ENCODE measurements around the gene FBXO10.
"Not testable (repeated sequence)": the region's sequence is repeated elsewhere in the genome, so short reads cannot be mapped to it uniquely, and the experiment has no call there.

FBXO10 gene

DNA sequence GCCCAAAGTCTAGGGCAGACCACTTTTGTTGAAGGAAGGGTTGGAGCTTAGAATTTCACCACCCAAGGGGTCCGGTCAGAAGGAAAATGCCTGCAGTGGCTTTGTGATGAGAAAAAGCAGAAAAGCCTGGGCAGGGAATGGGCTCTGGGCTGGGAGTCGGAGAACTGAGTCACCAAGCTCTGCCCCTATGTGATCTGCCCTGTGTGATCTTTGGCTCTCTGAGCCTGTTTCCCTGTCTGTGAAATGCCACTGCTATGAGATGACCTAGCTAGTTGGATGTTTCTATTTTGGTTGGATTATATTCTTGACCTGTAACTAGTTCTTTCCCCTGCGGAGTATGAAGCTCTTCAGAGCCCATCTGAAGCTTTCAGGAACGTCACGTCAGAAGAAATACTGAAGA is 80.6 kb downstream of the FBXO10 start:
- no peak overlapping the region for H3K4me3 ChIP-seq (ENCODE audit: low read depth, low read length)
- no peak for DNase-seq (ENCODE audit: low read depth, low spot score)
- in situ Hi-C loops (cut with HindIII; ENCODE audit: low sequenced_read_pairs), result no loop called here
- TF ChIP-seq, protein P1, sequence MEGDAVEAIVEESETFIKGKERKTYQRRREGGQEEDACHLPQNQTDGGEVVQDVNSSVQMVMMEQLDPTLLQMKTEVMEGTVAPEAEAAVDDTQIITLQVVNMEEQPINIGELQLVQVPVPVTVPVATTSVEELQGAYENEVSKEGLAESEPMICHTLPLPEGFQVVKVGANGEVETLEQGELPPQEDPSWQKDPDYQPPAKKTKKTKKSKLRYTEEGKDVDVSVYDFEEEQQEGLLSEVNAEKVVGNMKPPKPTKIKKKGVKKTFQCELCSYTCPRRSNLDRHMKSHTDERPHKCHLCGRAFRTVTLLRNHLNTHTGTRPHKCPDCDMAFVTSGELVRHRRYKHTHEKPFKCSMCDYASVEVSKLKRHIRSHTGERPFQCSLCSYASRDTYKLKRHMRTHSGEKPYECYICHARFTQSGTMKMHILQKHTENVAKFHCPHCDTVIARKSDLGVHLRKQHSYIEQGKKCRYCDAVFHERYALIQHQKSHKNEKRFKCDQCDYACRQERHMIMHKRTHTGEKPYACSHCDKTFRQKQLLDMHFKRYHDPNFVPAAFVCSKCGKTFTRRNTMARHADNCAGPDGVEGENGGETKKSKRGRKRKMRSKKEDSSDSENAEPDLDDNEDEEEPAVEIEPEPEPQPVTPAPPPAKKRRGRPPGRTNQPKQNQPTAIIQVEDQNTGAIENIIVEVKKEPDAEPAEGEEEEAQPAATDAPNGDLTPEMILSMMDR (IDR thresholded peaks at IDR 0.05; ENCODE audit: low read depth, low read length), result no peak

DNA sequence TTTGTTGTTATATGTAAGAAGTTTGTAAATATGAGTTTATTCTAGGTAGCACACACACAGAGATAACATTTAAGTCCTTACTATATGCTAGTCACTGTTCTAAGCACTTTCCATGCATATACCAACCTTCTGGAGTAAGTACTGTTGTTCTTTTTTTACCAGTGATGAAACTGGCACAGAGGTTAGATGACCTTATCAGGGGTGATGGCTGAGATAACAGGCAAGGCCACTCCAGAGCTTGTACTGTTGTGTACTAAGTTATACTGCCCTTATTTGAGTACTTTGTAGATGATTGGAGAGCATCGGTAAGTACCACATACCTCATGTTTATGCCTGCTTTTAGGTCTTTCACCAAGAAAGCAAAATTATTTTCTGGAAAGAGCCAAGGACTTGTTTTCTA is 84.2 kb downstream of the FBXO10 start:
- TF ChIP-seq, protein P1 (IDR thresholded peaks at IDR 0.05; ENCODE audit: low read depth, low read length), result no peak
- H3K4me3 ChIP-seq (ENCODE audit: low read depth, low read length), result no peak overlapping the region
- in situ Hi-C loops (cut with HindIII; ENCODE audit: low sequenced_read_pairs), result no loop called here
- DNase-seq (ENCODE audit: low read depth, low spot score), result no peak

DNA sequence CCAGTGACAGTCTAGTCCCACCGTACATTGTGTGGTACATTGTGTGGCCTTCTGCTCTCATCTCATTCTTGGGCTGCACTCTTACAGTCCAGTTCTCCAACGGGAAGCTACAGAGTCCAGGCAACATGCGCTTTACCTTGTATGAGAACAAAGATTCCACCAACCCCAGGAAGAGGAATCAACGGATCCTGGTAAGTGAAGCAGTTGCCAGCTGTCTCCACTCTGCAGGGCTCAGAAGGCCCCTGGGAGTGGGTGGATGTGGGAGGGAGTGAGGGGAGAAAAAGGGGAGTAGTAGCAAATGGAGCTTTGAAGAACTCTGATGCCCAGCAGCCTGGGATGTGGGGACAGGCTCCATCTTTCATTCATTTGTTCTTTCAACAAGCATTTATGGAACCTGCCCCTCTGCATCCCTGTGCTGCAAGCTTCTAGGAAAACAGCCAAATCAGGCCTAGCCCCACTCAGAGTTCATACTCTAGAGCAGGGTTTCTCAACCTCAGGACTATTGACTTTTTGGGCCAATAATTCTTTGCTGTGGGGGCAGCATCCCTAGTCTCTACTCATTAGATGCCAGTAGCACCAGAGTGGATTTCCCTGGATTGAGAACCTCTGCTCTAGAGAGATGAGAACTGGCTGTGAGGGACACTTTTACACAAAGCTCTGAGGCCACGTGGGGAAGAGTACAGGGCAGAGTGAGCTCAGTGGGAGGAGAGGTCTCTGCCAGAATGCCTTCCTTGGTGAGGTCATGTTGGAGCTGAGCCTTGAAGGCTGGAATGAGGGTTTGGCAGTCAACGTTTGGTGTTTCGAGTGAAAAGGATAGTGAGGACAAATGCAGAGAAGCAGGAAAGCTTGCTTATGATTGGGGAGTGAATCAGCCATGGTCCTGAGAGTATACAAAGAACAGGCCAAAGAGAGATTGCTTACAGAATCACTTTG is 89.3 kb downstream of the FBXO10 start:
- DNase-seq (ENCODE audit: low read depth, low spot score), result peak; percentile 93
- peak overlapping the region; percentile 89 for H3K4me3 ChIP-seq (ENCODE audit: low read depth, low read length)
- TF ChIP-seq, protein P1 (IDR thresholded peaks at IDR 0.05; ENCODE audit: low read depth, low read length), result no peak
- in situ Hi-C loops (cut with HindIII; ENCODE audit: low sequenced_read_pairs), result no loop called here

DNA sequence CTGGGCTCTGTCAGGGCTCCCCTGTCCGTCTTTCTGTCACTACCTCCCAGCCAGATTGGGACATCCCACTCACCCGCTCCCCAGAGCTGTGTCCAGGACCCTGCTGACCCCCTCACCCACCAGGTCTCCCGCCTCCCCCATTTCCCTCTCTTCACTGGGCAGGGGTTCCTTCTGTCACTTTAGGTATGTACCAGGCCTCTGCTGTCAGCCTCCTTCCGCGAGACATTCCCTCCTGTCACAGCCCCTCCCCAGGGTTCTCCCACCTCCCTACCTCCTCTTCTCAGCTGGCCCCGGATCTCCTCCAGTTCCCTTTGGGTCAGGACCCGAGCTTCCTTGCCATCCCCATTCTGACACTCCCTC is 89.9 kb downstream of the FBXO10 start:
- H3K4me3 ChIP-seq (ENCODE audit: low read depth, low read length), result peak overlapping the region; percentile 89
- no peak for DNase-seq (ENCODE audit: low read depth, low spot score)
- TF ChIP-seq, protein P1 (IDR thresholded peaks at IDR 0.05; ENCODE audit: low read depth, low read length), result no peak
- in situ Hi-C loops (cut with HindIII; ENCODE audit: low sequenced_read_pairs), result no loop called here

DNA sequence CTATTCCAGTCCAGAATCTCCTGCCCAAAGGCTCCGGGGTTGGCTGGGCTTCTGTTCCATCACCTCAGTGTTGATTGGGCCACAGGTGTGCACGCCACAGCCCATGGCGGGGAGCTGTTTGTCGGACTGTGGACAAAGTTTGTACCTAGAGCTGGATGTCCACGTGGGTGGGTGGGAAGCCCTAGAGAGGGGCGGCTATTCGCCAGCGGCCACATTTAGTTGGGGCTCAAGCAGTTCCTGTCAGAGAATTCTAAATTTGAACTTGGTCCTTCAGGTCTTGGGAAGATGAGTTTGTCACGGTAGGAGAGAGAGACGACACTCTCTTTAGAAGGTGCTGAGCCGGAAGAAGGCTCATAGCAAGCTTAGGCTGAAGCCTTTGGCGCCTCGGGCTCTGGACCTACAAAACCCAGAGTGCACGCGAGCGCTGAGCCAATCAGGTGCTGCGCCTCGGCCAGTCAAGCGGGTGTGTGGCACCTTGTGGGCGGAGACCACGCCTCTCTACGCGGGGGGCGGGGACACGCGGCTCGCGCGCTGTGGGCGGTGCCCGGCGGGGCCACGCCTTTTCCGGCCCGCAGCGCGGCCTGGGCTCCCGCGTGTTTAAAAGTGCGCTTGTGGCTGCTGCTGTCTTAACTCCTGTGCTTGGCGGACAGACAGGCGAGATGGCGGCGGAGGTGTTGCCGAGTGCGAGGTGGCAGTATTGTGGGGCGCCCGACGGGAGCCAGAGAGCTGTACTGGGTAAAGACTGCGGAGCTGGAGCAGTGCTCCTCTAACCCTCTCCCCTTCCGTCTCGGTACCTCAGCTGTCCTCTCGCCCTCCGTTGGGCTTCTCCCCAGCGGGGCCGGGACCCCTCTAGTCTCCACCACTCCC is 90.6 kb downstream of the FBXO10 start, which contains the start of gene POLR1E:
Gene POLR1E (plus strand): TSS at position 560 of the 867 bp plus-strand sequence. CDS start 100 bp downstream, at position 660.
- H3K4me3 ChIP-seq (ENCODE audit: low read depth, low read length), result peak within 1 kb of the TSS; percentile 89
- peak; percentile 90 for DNase-seq (ENCODE audit: low read depth, low spot score)
- TF ChIP-seq, protein P1 (IDR thresholded peaks at IDR 0.05; ENCODE audit: low read depth, low read length), result no peak
- in situ Hi-C loops (cut with HindIII; ENCODE audit: low sequenced_read_pairs), result no loop called here

DNA sequence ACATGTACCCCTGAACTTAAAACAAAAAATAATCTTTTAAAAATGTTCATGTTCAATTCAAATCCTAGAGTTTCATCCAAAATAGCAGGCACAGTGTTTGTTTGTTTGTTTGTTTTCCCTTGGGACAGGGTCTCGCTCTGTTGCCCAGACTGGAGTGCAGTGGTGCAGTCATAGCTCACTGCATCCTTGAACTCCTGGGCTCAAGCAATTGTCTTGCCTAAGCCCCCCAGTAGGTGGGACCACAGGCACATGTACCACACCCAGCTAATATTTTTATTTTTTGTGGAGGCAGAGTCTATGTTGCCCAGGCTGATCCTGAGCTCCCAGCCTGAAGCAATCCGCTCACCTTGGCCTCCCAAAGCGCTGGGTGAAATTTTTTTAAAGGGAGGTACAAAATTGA is 95.4 kb downstream of the FBXO10 start:
- no peak for DNase-seq (ENCODE audit: low read depth, low spot score)
- H3K4me3 ChIP-seq (ENCODE audit: low read depth, low read length), result no peak overlapping the region
- TF ChIP-seq, protein P1 (IDR thresholded peaks at IDR 0.05; ENCODE audit: low read depth, low read length), result no peak
- in situ Hi-C loops (cut with HindIII; ENCODE audit: low sequenced_read_pairs), result no loop called here

DNA sequence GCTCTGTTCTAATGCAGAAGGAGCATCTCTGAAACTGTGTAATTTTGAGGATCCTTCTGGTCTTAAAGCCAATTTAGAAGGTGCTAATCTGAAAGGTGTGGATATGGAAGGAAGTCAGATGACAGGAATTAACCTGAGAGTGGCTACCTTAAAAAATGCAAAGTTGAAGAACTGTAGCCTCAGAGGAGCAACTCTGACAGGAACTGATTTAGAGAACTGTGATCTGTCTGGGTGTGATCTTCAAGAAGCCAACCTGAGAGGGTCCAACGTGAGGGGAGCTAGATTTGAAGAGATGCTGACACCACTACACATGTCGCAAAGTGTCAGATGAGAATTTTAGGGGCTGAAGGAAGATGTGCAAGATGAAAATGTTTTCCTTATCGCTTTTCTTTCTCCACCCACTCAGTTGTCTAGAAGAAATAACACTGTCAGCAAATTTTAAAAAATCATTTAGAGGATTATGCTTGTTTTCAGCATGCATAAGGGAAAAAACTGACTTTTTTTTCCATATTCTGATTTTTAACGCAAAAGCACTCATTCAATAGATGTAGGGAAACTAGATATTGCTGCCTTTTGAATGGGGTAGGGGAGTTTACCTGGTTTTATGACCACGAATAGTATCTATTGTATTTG is 98.1 kb downstream of the FBXO10 start:
- DNase-seq (ENCODE audit: low read depth, low spot score); in situ Hi-C loops (cut with HindIII; ENCODE audit: low sequenced_read_pairs); H3K4me3 ChIP-seq (ENCODE audit: low read depth, low read length): not testable (repeated sequence)

DNA sequence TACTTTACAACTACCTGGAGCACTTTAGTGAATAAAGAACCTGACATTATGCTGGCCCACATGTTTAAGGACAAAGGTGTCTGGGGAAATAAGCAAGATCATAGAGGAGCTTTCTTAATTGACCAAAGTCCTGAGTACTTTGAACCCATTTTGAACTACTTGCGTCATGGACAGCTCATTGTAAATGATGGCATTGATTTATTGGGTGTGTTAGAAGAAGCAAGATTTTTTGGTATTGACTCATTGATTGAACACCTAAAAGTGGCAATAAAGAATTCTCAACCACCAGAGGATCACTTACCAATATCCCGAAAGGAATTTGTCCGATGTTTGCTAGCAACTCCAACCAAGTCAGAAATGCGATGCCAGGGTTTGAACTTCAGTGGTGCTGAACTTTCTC is 98.7 kb downstream of the FBXO10 start:
- in situ Hi-C loops (cut with HindIII; ENCODE audit: low sequenced_read_pairs); DNase-seq (ENCODE audit: low read depth, low spot score); H3K4me3 ChIP-seq (ENCODE audit: low read depth, low read length): not testable (repeated sequence)
